ENCODE data around the gene KCNK5.

Gene KCNK5

GRCh38 chr6:39184906-39185580 lies 44.2 kb downstream of the KCNK5 start:
- Histone ChIP-seq H3K27ac (no peak overlapping the region), H3K9ac (no peak overlapping the region), H3K79me2 (ENCODE audit: insufficient read depth, low read depth) (no peaks in the 10 kb centered on the region), H2AFZ (ENCODE audit: low read depth) (no peak overlapping the region), H3K27me3 (ENCODE audit: insufficient read depth, low read depth) (no peaks in the 10 kb centered on the region), H3K4me3 (IDR thresholded peaks at IDR 0.05; ENCODE audit: insufficient read depth, low read depth, low read length) (no peak overlapping the region), H3K4me1 (ENCODE audit: low read depth, poor library complexity, severe bottlenecking) (no peaks in the 10 kb centered on the region), H3K4me2 (no peak overlapping the region), H3K36me3 (ENCODE audit: insufficient read depth) (no peaks in the 10 kb centered on the region), H4K20me1 (ENCODE audit: insufficient read depth) (no peaks in the 10 kb centered on the region)
- TF ChIP-seq CTCF (conservative IDR thresholded peaks at IDR 0.05; ENCODE audit: low read depth, low read length): no peak

- no peak for TF ChIP-seq CTCF (conservative IDR thresholded peaks at IDR 0.05; ENCODE audit: low read depth, low read length)
- H3K36me3 ChIP-seq (ENCODE audit: insufficient read depth): no peaks in the 10 kb centered on the region
- no peaks in the 10 kb centered on the region for H3K79me2 ChIP-seq (ENCODE audit: insufficient read depth, low read depth)
- no peak overlapping the region for H3K4me2 ChIP-seq
- H2AFZ ChIP-seq (ENCODE audit: low read depth): no peak overlapping the region
- no peak overlapping the region for H3K27ac ChIP-seq
- no peaks in the 10 kb centered on the region for H4K20me1 ChIP-seq (ENCODE audit: insufficient read depth)
- no peak overlapping the region for H3K4me3 ChIP-seq (IDR thresholded peaks at IDR 0.05; ENCODE audit: insufficient read depth, low read depth, low read length)
- H3K27me3 ChIP-seq (ENCODE audit: insufficient read depth, low read depth): no peaks in the 10 kb centered on the region
- no peaks in the 10 kb centered on the region for H3K4me1 ChIP-seq (ENCODE audit: low read depth, poor library complexity, severe bottlenecking)
- H3K9ac ChIP-seq: no peak overlapping the region
Measured at GRCh38 chr6:39182604-39183003, 46.7 kb downstream of the KCNK5 start.

GRCh38 chr6:39181826-39182225 lies 47.4 kb downstream of the KCNK5 start:
- H3K4me3 ChIP-seq (IDR thresholded peaks at IDR 0.05; ENCODE audit: insufficient read depth, low read depth, low read length): no peak overlapping the region
- no peak overlapping the region for H2AFZ ChIP-seq (ENCODE audit: low read depth)

GRCh38 chr6:39181333-39181732 lies 47.9 kb downstream of the KCNK5 start:
- H3K36me3 ChIP-seq (ENCODE audit: insufficient read depth): no peaks in the 10 kb centered on the region
- no peaks in the 10 kb centered on the region for H4K20me1 ChIP-seq (ENCODE audit: insufficient read depth)
- no peak overlapping the region for H3K4me3 ChIP-seq (IDR thresholded peaks at IDR 0.05; ENCODE audit: insufficient read depth, low read depth, low read length)
- no peak for TF ChIP-seq CTCF (conservative IDR thresholded peaks at IDR 0.05; ENCODE audit: low read depth, low read length)
- no peaks in the 10 kb centered on the region for H3K27me3 ChIP-seq (ENCODE audit: insufficient read depth, low read depth)
- no peak overlapping the region for H3K27ac ChIP-seq
- no peaks in the 10 kb centered on the region for H3K79me2 ChIP-seq (ENCODE audit: insufficient read depth, low read depth)
- no peaks in the 10 kb centered on the region for H3K4me1 ChIP-seq (ENCODE audit: low read depth, poor library complexity, severe bottlenecking)
- no peak overlapping the region for H3K9ac ChIP-seq
- H3K4me2 ChIP-seq: no peak overlapping the region
- H2AFZ ChIP-seq (ENCODE audit: low read depth): no peak overlapping the region

More at GRCh38 chr6:39181826-39182225, 47.4 kb downstream of the KCNK5 start:
- no peak for TF ChIP-seq CTCF (conservative IDR thresholded peaks at IDR 0.05; ENCODE audit: low read depth, low read length)
- Histone ChIP-seq H3K4me2 (no peak overlapping the region), H3K79me2 (ENCODE audit: insufficient read depth, low read depth) (no peaks in the 10 kb centered on the region), H3K27me3 (ENCODE audit: insufficient read depth, low read depth) (no peaks in the 10 kb centered on the region), H3K9ac (no peak overlapping the region), H4K20me1 (ENCODE audit: insufficient read depth) (no peaks in the 10 kb centered on the region), H3K36me3 (ENCODE audit: insufficient read depth) (no peaks in the 10 kb centered on the region), H3K27ac (no peak overlapping the region), H3K4me1 (ENCODE audit: low read depth, poor library complexity, severe bottlenecking) (no peaks in the 10 kb centered on the region)

All from KMS-11 (cell line).